IPS-18c (cell line): ENCODE measurements around the gene NCOR2.

Experiments
- H3K4me3 ChIP-seq: 2 replicates; pipeline ENCODE4 v1.7.0; 2013; ENCODE audit warnings: low read depth, mild to moderate bottlenecking, low read length, moderate library complexity; ENCODE audit not compliant: insufficient read depth
- H3K9me3 ChIP-seq: one replicate; pipeline ENCODE4 v1.6.1; 2013; ENCODE audit warnings: mild to moderate bottlenecking, low read length, moderate library complexity; ENCODE audit not compliant: control insufficient read depth, insufficient read depth

The NCOR2 gene

DNA sequence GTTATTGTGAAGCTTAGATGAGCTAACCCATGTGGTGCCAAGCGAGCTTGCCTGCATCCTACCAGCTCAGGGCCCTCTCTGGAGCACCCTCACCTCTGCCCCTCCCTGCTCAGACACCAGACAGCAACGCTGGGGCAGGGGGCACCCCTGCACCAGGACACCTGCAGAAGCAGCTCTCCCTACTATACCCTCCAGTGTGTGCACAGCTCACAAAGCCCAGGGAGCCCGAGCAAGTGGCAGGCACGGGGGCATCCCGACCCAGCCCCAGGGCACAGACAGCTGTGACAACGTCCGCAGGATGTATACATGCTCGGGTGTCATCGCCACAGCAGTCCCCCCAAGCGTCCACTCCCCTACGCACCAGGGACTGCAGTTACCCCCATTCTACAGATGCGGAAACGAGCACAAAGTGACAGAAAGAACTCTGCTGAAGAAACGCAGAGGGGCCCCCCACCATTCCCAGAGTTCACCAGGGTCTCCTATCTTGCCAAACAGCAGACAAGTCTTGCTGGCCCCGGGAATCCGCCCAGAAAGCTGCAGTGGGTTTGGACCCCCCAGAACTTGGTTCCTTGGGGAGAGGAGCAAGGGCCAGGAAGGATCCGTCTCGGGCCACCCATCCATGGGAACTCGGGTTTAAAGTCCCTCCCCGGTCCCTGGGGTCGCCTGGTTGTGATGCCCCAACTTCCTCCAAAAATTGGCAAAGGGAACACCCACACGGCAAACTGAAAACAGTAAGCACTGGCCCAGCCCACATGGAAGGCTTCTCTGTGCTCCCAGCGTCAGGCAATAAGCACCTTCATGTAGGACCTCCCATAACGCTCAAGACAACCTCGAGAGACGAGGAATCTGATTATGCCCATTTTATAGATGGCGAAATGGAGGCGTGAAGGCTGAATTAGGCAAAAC lies 12.0 kb downstream of the NCOR2 start:
- Histone ChIP-seq H3K9me3 (no peaks in the 10 kb centered on the region), H3K4me3 (no peak overlapping the region)

DNA sequence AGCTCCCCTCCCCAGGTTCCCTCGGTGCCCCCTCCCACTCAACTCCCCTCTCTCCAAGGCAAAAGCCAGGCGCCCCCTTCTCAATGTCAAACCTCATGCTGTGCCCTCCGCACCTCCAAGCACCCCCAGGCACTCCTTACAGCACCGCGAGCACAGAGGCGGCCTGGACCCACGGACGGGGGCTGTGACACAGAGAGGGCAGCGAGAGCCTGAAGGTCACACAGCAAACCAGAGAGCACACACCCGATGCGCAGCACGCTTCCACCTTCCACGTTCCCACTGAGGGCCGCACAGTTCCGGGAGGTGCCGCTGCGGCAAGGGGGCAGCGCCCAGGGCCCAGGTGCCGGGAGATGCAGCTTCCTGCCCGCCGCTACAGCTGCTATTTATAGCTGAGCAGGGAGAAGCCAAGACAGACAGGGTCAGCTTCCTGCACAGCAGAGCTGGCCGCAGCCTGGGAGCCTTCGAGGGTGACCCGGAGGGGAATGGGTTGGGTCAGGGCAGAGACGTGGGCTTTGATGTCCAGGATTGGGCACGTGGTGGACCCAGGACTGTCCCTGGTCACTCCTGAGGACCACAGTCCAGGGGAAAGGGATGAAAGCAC lies 12.9 kb downstream of the NCOR2 start:
- no peak overlapping the region for H3K4me3 ChIP-seq
- H3K9me3 ChIP-seq = no peaks in the 10 kb centered on the region

DNA sequence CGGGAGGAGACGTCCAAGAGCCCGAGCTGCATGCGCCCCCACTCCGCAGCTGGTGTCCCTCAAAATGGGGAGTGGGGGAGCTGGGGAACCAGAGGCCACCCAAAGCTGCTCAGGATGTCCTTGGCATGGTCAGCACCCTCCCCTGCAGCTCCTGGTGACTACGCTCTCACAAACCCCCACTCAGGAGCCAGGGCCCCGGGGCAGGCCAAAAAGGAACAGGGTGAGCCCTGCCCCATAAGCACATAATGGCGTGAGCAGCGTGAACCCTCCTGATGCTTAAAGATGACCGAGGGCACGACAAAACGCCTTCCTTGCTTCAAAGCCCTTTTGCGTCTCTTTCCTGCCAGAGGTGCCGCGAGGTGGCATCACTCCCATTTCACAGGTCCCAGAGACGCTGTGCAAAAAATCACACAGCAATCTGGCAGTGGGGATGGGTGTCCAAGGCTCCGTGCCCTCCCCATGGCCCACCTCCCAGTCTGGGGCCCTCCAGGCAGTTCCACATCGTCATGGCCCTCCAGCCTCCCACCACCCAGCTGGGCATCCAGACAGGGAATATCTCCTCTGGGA lies 13.5 kb downstream of the NCOR2 start:
- Histone ChIP-seq H3K4me3 (no peak overlapping the region), H3K9me3 (no peaks in the 10 kb centered on the region)

DNA sequence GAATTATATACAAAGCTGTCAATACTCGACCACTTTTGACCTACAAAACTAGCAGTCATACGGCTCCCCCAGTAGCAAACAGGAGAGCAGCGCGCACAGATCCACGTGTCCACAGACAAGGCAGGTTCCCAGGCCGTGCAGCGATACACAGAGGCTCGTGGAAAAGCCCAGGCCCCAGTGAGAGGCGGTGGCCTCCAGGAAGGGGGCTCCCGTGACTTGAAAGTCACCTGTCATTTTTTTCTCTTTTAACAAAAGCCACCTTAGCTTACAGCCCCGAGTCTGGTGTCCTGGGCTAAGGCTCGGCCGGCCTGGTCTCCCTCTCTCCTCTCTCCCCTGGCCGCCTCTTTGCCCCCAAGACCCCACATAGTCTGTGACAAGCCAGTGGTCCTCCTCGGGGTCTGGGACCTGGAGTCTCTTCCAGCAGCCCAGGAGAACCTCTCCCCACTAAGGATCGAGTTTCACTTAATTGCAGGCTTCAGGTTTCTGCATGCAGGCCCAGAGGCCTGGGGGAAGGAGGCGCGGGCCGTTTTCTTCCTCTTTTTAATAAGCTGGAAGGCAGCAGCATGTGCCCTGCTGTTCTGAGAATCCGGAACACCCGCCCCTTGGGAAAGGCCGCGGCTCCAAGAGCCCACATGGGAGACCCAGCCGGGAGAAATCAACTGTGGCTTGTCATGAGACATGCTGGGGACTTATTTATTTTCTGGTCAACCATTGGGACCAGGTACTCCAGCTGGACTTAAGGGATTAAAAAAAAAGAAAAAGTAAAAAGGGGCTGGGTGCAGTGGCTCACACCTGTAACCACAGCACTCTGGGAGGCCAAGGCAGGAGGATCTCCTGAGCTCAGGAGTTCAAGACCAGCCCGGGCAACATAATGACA lies 15.9 kb downstream of the NCOR2 start:
- Histone ChIP-seq H3K9me3 (no peaks in the 10 kb centered on the region), H3K4me3 (no peak overlapping the region)

DNA sequence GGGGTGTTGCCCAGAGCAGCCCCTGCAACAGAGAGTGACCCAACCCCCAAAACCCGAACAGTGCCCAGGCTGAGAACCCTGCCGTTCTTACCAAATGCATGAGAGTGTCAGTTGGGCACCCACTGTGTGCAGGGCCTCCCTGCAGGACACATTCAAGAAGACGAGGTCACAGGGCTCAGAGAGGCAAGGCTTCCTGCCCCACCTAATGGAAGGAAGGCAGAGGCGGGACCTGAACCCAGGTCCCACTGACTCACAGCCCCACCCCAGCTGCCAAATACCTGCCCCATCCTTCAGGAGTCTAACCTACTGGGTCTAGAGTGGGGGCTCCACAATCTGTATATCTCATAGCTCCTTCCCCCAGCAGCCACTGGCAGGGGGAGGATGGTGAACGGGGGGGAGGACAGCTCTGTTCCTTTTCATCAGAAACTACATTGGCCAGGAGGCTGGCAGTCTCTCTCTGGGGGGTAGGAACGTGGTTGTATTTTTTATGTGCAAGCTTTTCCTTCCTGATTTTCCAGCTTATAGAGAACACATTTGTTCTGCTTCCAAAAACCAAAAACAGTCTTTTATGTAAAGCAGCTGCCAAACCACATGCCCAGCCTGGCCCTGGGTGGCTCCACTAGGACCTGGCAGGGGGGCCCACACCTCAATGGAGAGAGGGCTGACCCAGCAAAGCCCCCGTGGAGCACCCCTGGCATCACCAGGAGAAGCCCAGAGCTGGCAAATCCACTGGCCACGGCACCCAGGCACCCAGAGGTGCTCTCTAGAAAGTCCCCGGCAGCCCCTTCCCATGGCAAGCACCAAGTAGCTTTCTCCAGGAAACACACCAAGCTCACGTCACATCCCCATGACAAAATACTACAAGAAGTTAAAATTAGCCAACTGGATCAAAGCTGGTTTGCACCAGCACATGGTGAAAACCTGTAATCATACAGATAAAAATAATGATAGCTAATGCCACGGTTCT lies 17.0 kb downstream of the NCOR2 start:
- Histone ChIP-seq H3K9me3 (no peaks in the 10 kb centered on the region), H3K4me3 (no peak overlapping the region)

DNA sequence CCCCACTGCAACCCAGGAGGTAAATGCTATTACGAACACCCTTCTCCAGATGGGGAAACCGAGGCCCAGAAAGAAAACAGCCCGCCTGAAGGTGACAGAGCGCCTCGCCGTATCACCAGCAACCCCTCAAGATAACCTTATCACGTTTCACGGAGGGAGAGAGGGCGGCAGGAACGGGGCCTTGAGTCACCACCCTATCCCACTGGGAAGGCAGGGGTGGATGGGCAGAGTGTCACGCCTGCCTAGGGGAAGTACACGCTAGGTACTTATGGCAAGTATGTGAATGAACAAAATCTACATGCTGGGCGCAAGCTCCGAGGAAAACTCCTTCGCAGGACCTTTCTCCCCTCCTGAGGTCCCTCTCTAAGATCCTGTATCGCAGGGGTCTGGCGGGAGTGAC lies 17.8 kb downstream of the NCOR2 start:
- no peak overlapping the region for H3K4me3 ChIP-seq
- H3K9me3 ChIP-seq = no peaks in the 10 kb centered on the region

DNA sequence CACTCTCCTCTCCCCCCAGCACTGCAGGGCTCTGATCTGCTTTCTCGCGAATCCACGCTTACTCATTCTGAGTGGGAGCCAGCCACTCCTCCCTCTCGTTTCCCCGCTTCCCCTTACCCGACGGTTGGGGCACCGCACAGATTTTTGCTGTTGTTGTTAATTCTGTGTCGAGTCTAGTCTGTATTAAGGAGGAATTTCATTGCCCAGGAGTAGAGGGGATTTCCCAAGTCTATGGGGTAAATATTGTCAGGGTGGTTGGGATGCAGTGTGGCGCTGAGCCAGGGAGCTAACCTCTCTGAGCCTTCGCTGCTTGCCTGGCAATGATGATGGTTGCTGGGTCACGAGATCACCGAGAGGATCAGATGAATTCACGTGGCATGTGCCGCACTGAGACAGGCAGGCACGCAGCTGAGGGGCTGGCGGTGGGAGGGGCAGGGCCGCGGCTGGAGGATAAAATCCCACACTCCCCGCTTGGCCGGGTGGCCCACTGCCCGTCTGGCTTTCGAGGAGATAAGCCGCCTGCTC lies 18.5 kb downstream of the NCOR2 start:
- H3K4me3 ChIP-seq = no peak overlapping the region
- H3K9me3 ChIP-seq = no peaks in the 10 kb centered on the region

DNA sequence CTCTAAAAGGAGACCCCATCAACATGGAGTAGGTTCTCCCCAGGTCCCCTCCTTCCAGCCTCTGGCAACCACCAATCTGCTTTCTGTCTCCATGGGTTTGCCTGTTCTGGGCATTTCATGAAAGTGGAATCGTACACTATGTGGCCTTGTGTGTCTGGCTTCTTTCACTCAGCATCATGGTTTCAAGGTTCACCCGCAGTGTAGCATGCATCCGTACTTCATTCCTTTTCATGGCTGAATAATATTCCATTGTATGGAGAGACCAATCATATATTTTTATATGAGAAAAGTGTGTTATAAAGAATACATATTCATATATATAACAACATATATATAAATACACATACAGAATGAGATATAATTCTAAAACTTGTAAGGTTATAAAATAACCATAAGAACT lies 19.8 kb downstream of the NCOR2 start:
- no peak overlapping the region for H3K4me3 ChIP-seq
- H3K9me3 ChIP-seq = no peaks in the 10 kb centered on the region

DNA sequence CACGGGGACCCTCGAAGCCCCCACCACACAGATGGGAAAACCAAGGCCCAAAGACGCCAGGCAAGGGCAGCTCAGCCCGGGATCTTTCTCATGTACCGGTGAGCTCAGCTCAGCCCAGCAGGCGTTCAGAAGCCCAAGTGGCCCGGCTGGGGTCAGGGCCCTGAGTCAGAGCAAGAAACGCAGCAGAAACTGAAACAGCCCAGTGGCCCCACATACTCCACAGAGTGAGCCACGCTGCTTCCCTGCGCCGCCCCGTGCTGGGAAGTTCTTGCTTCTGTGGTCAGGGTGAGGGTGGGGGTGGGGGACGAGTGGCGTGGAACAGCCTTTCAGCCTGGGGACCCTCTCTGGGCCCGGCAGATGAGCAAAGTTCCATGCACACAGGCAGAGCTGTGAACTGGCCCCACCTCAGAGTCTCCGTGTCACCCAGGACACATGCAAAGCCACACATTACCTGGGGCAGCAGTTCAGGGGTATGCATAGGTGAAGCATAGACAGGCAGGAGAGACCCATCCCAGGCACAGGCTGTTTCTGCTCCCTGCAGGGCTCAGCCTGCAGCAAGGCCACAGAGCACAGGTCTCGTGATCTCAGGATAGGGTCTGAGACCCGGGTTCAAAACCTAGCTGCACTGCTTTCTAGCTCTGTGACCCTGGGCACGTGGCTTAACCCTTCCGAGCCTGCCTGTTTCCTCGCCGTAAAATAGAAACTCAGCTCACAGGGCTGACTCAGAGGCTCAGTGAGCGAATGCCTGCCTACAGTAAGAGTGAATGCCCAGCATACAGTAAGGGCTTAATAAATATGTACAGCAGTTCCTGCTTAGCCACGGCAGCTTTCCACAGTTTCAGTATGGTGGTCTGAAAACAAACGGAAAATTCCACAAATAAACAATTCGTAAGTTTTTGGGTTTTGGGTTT lies 21.6 kb downstream of the NCOR2 start:
- Histone ChIP-seq H3K9me3 (no peaks in the 10 kb centered on the region), H3K4me3 (no peak overlapping the region)

DNA sequence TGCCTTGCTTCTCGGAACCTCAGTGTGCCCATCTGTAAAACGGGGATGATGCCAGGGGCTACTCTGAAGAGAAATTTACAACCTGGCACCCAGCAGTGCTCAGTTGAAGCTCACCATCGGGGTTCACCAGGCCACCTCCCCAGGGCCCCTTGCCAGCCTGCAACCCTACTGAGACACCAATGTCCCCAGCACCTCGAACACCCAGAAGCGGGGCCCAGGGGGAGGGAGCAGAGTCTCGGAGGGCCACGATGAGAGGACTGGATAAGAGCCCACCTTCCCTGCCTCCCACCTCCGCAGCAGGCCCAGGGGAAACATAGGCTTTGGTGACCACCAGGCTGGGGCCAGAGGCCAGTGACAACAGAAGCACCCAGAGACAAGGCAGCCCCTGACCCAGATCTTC lies 22.4 kb downstream of the NCOR2 start:
- Histone ChIP-seq H3K9me3 (no peaks in the 10 kb centered on the region), H3K4me3 (no peak overlapping the region)

DNA sequence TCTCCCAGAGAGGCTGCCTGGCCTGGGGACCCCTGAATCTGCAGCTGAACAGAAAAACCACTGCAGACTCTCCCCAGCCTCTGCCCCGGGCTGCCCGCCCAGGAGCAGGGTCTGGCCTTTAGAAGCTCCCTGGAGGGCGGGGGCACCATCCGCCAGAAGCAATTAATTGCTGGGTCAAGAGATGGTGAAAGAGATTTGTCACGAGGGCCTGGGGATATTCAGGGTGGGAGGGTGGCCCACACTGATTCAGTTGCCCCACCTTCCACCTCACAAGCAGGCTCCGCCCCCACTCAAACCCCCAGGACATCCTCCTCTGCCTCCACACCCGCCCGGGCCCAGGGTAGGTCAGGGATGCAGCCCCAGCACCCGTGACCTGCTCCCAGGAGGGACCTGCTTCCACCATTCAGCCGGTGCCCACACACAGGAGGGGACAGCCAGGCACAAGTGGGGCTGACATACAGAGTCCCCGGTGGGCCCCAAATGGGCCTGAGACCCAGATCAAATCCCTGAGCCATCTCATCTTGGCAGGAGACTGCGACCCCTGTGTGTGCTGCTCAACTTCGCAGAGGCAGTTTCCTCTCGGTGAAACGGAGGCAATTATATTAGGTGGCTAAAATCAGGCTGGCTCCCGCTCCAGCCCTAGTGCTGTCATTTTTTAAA lies 23.0 kb downstream of the NCOR2 start:
- Histone ChIP-seq H3K4me3 (no peak overlapping the region), H3K9me3 (no peaks in the 10 kb centered on the region)

DNA sequence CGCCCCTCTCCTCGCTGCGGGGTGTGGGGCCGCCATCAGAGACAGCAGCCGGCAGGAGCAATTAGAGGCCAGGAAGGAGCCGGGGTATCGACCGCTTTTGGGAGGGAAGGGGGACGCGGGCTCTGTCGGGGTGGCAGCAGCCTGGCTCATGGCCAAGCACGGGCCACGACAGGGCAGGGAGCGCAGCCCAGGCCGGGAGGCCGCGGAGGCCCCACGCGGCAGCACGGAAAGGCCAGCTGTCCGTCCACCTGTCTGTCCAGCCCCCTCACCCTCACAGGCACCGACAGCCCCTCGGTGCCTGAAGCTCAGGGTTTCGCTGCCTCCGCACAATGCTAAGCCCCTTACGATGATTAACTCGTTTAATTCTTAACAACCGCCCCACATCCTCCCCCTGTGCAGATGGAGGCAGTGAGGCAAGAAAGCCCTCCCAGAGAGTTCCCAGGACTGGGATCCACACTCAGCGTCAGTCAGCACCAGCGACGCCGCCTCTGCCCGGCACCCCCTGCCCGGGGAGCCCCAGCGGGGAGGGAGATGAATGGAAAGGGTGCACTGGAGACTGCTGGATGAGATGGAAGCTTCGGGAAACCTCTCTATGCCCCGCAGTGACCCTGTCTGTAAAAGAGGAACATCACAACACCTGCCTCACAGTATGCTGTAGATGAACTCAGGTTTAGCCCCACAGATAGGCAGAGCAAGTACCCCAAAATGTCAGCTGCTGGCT lies 23.7 kb downstream of the NCOR2 start:
- H3K9me3 ChIP-seq = no peaks in the 10 kb centered on the region
- H3K4me3 ChIP-seq = no peak overlapping the region

DNA sequence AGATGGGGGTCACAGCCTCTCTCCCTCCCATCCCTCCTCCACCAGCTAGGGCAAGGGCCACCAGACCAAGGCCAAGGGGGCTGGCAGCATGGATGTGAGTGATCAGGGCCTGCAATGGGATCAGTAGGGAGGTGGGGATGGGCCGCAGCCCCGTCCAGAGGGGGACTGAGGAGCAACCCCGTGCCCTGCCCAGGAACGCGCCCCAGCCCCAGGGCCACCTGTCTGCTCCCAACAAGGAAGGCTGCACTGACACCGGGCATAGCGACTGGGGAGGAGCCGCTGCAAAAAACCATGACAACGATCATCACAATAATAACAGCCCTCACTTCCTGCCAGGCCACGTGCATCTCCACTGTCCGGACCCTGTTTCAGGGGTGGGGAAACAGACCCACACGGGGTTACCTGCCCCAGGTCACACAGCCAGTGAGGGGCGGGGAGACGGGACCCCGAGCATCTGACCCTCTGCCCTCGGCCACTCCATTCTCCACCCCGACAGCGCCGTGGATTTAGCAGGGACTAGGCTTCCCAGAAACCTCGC lies 24.3 kb downstream of the NCOR2 start:
- Histone ChIP-seq H3K9me3 (no peaks in the 10 kb centered on the region), H3K4me3 (no peak overlapping the region)
